Mesothelial cell of epicardium (in vitro differentiated cells): ENCODE results near the gene SIGLEC8. TPM values are rescaled to one million over a fixed set of nuclear protein-coding genes. Genes with fewer than 3 reads are reported as not detected.

Experiments
- DNase-seq, 2 experiments: peaks; one replicate each; pipeline ENCODE4 v3.0.0; 2021; ENCODE audit warnings: low spot score in 2 of 2; ENCODE audit not compliant: unreplicated experiment in 2 of 2
- H3K27ac Mint-ChIP-seq: 2 replicates; pipeline ENCODE4 v1.8.0; 2021; ENCODE audit warnings: mixed read lengths
- H3K27me3 Mint-ChIP-seq: 2 replicates; pipeline ENCODE4 v1.8.0; 2021; ENCODE audit warnings: low read depth, mixed read lengths
- H3K36me3 Mint-ChIP-seq: 2 replicates; pipeline ENCODE4 v1.8.0; 2021; ENCODE audit warnings: mixed read lengths
- H3K4me1 Mint-ChIP-seq: 2 replicates; pipeline ENCODE4 v1.8.0; 2021; ENCODE audit warnings: mixed read lengths
- H3K4me3 Mint-ChIP-seq: 2 replicates; pipeline ENCODE4 v1.8.0; 2021; ENCODE audit warnings: mild to moderate bottlenecking, moderate library complexity, mixed read lengths
- H3K9me3 Mint-ChIP-seq: 2 replicates; pipeline ENCODE4 v1.8.0; 2021; ENCODE audit warnings: mixed read lengths
- total RNA-seq: library from RNA; stranded (reverse); gene quantifications from 3 replicates; pipeline ENCODE4 v1.2.1, GENCODE V29; 2021
- TF ChIP-seq, protein P1 (sequence below): fragments of 200-600 bp; sonication (generic); IDR thresholded peaks from one replicate; pipeline ENCODE4 v1.5.0; 2021; ENCODE audit warnings: antibody characterized with exemption; ENCODE audit not compliant: unreplicated experiment

The SIGLEC8 gene
- total RNA-seq, 1 donor from 2014 or later = not detected

DNA sequence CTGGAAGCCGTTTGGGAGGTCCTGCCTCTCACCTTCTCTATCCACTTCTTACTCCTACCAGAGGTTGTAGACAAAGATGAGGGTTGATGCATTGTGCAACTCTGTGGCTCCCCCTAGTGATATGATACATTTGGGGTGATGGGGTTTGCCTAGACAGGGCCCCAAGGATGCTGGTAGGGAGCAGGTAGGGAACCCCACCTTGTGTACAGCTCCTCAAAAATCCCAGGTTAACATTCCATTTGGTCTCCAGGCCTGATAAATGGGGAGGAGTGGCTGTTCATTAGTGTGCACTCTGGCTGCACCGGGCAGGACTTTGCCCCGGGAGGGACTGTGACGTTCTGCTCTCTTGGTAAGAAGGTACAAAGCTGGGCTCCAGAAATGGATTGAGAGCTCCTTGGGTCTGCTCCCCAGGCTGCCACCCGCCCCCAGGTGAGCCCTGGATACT, 19.2 kb downstream of the SIGLEC8 start:
- H3K27me3 Mint-ChIP-seq = peaks cover 4% of the 10 kb centered on the region
- no peak overlapping the region for H3K27ac Mint-ChIP-seq
- peaks cover 4% of the 10 kb centered on the region for H3K9me3 Mint-ChIP-seq
- TF ChIP-seq, protein P1, sequence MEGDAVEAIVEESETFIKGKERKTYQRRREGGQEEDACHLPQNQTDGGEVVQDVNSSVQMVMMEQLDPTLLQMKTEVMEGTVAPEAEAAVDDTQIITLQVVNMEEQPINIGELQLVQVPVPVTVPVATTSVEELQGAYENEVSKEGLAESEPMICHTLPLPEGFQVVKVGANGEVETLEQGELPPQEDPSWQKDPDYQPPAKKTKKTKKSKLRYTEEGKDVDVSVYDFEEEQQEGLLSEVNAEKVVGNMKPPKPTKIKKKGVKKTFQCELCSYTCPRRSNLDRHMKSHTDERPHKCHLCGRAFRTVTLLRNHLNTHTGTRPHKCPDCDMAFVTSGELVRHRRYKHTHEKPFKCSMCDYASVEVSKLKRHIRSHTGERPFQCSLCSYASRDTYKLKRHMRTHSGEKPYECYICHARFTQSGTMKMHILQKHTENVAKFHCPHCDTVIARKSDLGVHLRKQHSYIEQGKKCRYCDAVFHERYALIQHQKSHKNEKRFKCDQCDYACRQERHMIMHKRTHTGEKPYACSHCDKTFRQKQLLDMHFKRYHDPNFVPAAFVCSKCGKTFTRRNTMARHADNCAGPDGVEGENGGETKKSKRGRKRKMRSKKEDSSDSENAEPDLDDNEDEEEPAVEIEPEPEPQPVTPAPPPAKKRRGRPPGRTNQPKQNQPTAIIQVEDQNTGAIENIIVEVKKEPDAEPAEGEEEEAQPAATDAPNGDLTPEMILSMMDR = no peak
- DNase-seq = no peak
- no peaks in the 10 kb centered on the region for H3K4me1 Mint-ChIP-seq
- no peaks in the 10 kb centered on the region for H3K36me3 Mint-ChIP-seq
- H3K4me3 Mint-ChIP-seq = no peak overlapping the region

DNA sequence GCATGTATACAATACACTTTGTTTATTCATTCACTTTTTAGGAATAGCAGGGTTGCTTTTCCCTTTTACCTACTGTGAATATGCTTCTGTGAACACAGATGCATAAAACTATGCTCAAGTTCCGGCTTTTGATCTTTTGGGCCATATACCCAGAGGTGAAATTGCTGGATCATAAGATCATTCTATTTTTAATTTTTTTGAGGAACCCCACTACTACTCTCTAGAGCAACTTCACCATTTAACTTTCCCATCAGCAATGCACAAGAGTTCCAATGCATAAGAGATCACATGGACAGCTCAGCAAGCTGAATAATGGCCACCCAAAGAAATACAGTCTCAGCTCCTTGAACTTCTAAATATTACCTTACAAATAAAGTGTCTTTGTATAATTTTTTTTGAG, 23.8 kb downstream of the SIGLEC8 start:
- TF ChIP-seq, protein P1 = no peak
- no peaks in the 10 kb centered on the region for H3K36me3 Mint-ChIP-seq
- H3K27ac Mint-ChIP-seq = no peak overlapping the region
- H3K27me3 Mint-ChIP-seq = no peaks in the 10 kb centered on the region
- H3K4me3 Mint-ChIP-seq = no peak overlapping the region
- H3K4me1 Mint-ChIP-seq = no peaks in the 10 kb centered on the region
- no peak for DNase-seq
- no peaks in the 10 kb centered on the region for H3K9me3 Mint-ChIP-seq

DNA sequence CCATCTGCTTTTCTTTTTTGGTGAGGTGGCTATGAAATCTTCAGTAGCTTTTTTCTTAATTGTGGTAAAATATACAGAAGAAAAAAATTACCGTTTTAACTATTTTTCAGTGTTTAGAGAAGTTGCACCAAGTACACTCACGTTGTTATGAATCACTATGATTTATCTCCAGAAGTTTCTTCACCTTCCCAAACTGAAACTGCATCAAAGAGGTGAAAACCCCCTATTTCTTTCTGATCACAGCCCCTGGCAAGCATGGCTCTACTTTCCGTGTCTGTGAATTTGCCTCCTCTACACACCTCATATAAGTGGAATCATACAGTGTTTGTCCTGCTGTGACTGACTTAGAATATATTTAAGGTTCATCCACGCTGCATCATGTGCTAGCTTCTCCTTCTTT, 25.2 kb downstream of the SIGLEC8 start:
- TF ChIP-seq, protein P1 = no peak
- Mint-ChIP-seq H3K4me3 (no peak overlapping the region), H3K36me3 (no peaks in the 10 kb centered on the region), H3K4me1 (no peaks in the 10 kb centered on the region), H3K9me3 (peaks cover 4% of the 10 kb centered on the region), H3K27ac (no peak overlapping the region), H3K27me3 (no peaks in the 10 kb centered on the region)
- DNase-seq = no peak

DNA sequence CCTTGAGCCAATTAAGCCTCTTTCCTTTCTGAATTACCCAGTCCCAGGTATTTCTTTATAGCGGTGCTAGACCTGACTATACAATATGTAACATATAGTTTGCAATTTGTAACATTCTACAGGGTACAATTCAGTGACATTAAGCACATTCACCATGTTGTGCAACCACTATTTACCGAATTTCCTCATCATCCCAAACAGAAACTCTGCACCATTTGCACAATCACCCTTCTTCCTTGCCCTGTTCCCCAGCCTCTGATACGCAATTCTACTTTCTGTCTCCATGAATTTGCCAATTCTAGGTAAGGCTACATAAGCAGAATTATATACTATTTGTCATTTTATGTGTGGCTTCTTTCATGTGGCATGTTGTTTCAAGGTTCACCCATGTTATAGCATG, 27.1 kb downstream of the SIGLEC8 start:
- Mint-ChIP-seq H3K9me3 (peaks cover 4% of the 10 kb centered on the region), H3K4me1 (no peaks in the 10 kb centered on the region), H3K27ac (no peak overlapping the region), H3K36me3 (no peaks in the 10 kb centered on the region), H3K4me3 (no peak overlapping the region), H3K27me3 (no peaks in the 10 kb centered on the region)
- TF ChIP-seq, protein P1 = no peak
- DNase-seq = no peak

DNA sequence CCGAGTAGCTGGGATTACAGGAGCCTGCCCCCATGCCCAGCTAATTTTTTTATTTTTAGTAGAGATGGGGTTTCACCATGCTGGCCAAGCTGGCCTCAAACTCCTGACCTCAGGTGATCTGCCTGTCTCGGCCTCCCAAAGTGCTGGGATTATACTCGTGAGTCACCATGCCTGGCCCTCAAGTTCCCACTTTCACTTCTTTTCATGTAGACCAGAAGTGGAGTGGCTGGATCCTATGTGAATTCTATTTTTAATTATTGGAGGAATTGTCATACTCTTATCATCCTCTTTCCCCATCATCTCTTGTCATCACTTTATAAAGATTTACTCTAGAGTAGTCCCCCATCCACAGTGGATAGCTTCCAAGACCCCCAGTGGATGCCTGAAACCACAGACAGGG, 28.0 kb downstream of the SIGLEC8 start:
- Mint-ChIP-seq H3K4me1 (no peaks in the 10 kb centered on the region), H3K9me3 (peaks cover 4% of the 10 kb centered on the region), H3K36me3 (no peaks in the 10 kb centered on the region), H3K4me3 (no peak overlapping the region), H3K27ac (no peak overlapping the region), H3K27me3 (no peaks in the 10 kb centered on the region)
- TF ChIP-seq, protein P1 = no peak
- DNase-seq = no peak

DNA sequence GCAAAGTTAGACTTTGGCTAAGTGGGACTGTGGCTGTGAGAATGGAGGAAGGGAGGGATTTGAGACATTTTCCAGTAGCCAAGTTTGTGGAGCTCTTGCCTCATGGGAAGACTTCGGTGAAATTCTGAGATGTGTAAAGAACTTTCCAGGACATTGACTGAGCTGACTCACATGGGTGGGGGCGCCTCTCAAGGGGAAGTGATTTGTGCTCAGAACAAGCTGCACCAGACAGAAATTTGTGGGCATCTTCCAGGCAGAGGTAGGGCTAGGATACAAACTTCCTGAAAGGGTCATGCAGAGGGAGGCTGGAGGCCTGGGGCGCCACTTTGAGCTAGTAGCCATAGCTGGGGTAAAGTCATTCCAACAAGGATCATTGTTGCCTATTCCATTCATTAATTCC, 31.1 kb downstream of the SIGLEC8 start:
- H3K27ac Mint-ChIP-seq = no peak overlapping the region
- H3K27me3 Mint-ChIP-seq = no peaks in the 10 kb centered on the region

More for the DNA sequence above, 31.1 kb downstream of the SIGLEC8 start:
- no peaks in the 10 kb centered on the region for H3K4me1 Mint-ChIP-seq
- no peaks in the 10 kb centered on the region for H3K36me3 Mint-ChIP-seq
- TF ChIP-seq, protein P1 = no peak
- no peak overlapping the region for H3K4me3 Mint-ChIP-seq
- no peak for DNase-seq
- peaks cover 4% of the 10 kb centered on the region for H3K9me3 Mint-ChIP-seq
